Posterior vena cava (tissue), 2 donors: ENCODE measurements around the gene AMN. TPM values are rescaled to one million over a fixed set of nuclear protein-coding genes. Genes with fewer than 3 reads are reported as not detected.

ENCODE experiments used
- DNase-seq: peaks from one replicate; pipeline ENCODE4 v3.0.0-alpha.2; 2020; ENCODE audit warnings: low spot score
- intact Hi-C, 2 donors: fragments of 100-400 bp; cut with DNase I; formaldehyde crosslinking; loops; one replicate each; pipeline versions ENCODE4 v1.14.1 to v1.14.2; 2022 to 2023
- total RNA-seq, 2 donors: library from RNA; stranded (reverse); fragmentation: NEBNext Ultra II Directional; extraction: Animal tissue kit (Norgen Biotek cat#: 25700); gene quantifications; one replicate each; pipeline ENCODE4 v1.2.1, GENCODE V29; 2021
- donor health status: DM: yes; HTN: yes; CAD: no.
- donor health status: DM: yes; HTN: yes; CAD: no.

Gene AMN
- total RNA-seq, 2 donors from 2014 or later: 0.10 TPM; not detected in 1

GRCh38 chr14:102971836-102972606, 49.6 kb downstream of the AMN start:
- intact Hi-C loops: no loop called here
- no peak for DNase-seq

GRCh38 chr14:102973706-102974285, 51.3 kb downstream of the AMN start:
- intact Hi-C loops: no loop called here
- no peak for DNase-seq

DNA sequence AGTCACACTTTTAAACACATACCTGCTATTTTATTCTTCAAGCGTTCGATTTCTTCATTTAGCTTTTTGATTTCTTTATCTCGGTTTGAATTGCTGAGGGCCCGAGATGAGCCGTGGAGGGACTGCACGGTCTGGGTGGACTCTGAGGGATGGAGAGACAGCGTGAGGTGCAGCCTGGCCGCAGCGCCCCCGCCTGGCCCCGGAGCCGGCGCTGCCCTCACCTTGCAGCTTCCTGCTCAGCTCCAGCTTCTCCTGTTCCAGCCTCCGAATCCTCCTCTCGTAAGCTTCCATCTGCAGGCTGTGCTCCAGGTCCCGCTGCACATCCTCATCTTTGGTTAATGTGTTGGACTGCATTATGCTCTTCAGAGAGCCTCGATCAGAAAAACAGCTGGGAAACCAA, 53.2 kb downstream of the AMN start:
- intact Hi-C loops: no loop called here
- DNase-seq: no peak

- DNase-seq: no peak
- intact Hi-C loops: no loop called here
Observed at GRCh38 chr14:102977475-102977874, 55.0 kb downstream of the AMN start.

- no peak for DNase-seq
- intact Hi-C loops: no loop called here
Observed at GRCh38 chr14:102979406-102979805, 56.9 kb downstream of the AMN start.

GRCh38 chr14:102980409-102980810, 57.9 kb downstream of the AMN start:
- no peak for DNase-seq

More at GRCh38 chr14:102980409-102980810, 57.9 kb downstream of the AMN start:
- intact Hi-C loops: no loop called here

Other genes starting within 250 kb of the AMN start
- gene TRAF3, start 145.2 kb upstream of the AMN start, total RNA-seq: 10 to 100 TPM; 17.8 to 28.0 TPM
- gene CDC42BPB, start 134.9 kb downstream of the AMN start, total RNA-seq: 10 to 100 TPM; 81.1 to 89.3 TPM
- gene LBHD2, start 161.5 kb downstream of the AMN start, total RNA-seq: not detected
- 1 to 10 TPM; 1.0 to 2.5 TPM for gene EXOC3L4, start 172.1 kb downstream of the AMN start, total RNA-seq
- gene TNFAIP2, start 200.8 kb downstream of the AMN start, total RNA-seq: 100 to 1,000 TPM in 1 of 2 donors, 10 to 100 TPM in 1; 71.4 to 112 TPM